ENCODE results near the gene RNF217.
"Not testable (repeated sequence)": the region's sequence is repeated elsewhere in the genome, so short reads cannot be mapped to it uniquely, and the experiment has no call there.

The RNF217 gene

GRCh38 chr6:125013938-125014660 lies 51.9 kb downstream of the RNF217 start:
- no peak for DNase-seq (ENCODE audit: low read depth in 2 of 2)

- no peak for DNase-seq (ENCODE audit: low read depth in 2 of 2)
Observed at GRCh38 chr6:125014661-125014957, 52.4 kb downstream of the RNF217 start.

GRCh38 chr6:125015152-125015551 lies 52.9 kb downstream of the RNF217 start:
- no peak for DNase-seq (ENCODE audit: low read depth in 2 of 2)

- no peak for DNase-seq (ENCODE audit: low read depth in 2 of 2)
Observed at GRCh38 chr6:125018136-125018535, 55.9 kb downstream of the RNF217 start.

GRCh38 chr6:125019281-125019680 lies 57.0 kb downstream of the RNF217 start:
- DNase-seq (ENCODE audit: low read depth in 2 of 2): no peak

- DNase-seq (ENCODE audit: low read depth in 2 of 2): no peak
Observed at GRCh38 chr6:125019918-125020317, 57.7 kb downstream of the RNF217 start.

GRCh38 chr6:125020385-125020784 lies 58.1 kb downstream of the RNF217 start:
- DNase-seq (ENCODE audit: low read depth in 2 of 2): no peak

- no peak for DNase-seq (ENCODE audit: low read depth in 2 of 2)
Observed at GRCh38 chr6:125022391-125022989, 60.3 kb downstream of the RNF217 start.

GRCh38 chr6:125025164-125025854 lies 63.1 kb downstream of the RNF217 start:
- DNase-seq (ENCODE audit: low read depth in 2 of 2): no peak

- DNase-seq (ENCODE audit: low read depth in 2 of 2): no peak
Observed at GRCh38 chr6:125027287-125027686, 65.0 kb downstream of the RNF217 start.

GRCh38 chr6:125030969-125031368 lies 68.7 kb downstream of the RNF217 start:
- no peak for DNase-seq (ENCODE audit: low read depth in 2 of 2)

GRCh38 chr6:125031385-125031784 lies 69.1 kb downstream of the RNF217 start:
- no peak for DNase-seq (ENCODE audit: low read depth in 2 of 2)

- not testable (repeated sequence) for DNase-seq (ENCODE audit: low read depth in 2 of 2)
Observed at GRCh38 chr6:125034929-125035328, 72.7 kb downstream of the RNF217 start.

GRCh38 chr6:125036486-125036885 lies 74.2 kb downstream of the RNF217 start:
- not testable (repeated sequence) for DNase-seq (ENCODE audit: low read depth in 2 of 2)

GRCh38 chr6:125037827-125038226 lies 75.6 kb downstream of the RNF217 start:
- no peak for DNase-seq (ENCODE audit: low read depth in 2 of 2)

GRCh38 chr6:125038925-125039324 lies 76.7 kb downstream of the RNF217 start:
- DNase-seq (ENCODE audit: low read depth in 2 of 2): no peak

GRCh38 chr6:125041740-125042459 lies 79.7 kb downstream of the RNF217 start:
- DNase-seq (ENCODE audit: low read depth in 2 of 2): no peak

- no peak for DNase-seq (ENCODE audit: low read depth in 2 of 2)
Observed at GRCh38 chr6:125044066-125044465, 81.8 kb downstream of the RNF217 start.

GRCh38 chr6:125044667-125045066 lies 82.4 kb downstream of the RNF217 start:
- DNase-seq (ENCODE audit: low read depth in 2 of 2): no peak

GRCh38 chr6:125046107-125046925 lies 84.1 kb downstream of the RNF217 start:
- no peak for DNase-seq (ENCODE audit: low read depth in 2 of 2)

GRCh38 chr6:125048274-125048673 lies 86.0 kb downstream of the RNF217 start:
- DNase-seq (ENCODE audit: low read depth in 2 of 2): no peak
